HPDE6-E6E7 (cell line): Measurements from ENCODE around the gene FBXL15.
"Not testable (repeated sequence)": the region's sequence is repeated elsewhere in the genome, so short reads cannot be mapped to it uniquely, and the experiment has no call there.

ENCODE experiments used
- DNase-seq: peaks from one replicate; pipeline ENCODE4 v3.0.0; 2011; ENCODE audit warnings: missing footprints; ENCODE audit errors: extremely low spot score

Gene FBXL15

GRCh38 chr10:102431452-102432124 lies 11.0 kb downstream of the FBXL15 start:
- DNase-seq, result no peak

GRCh38 chr10:102432162-102432950 lies 11.7 kb downstream of the FBXL15 start, which contains the start of gene CUEDC2:
CUEDC2 (minus strand) TSS chr10:102432574; CDS start chr10:102425188, 7,386 bp downstream.
- DNase-seq, result peak; percentile 94

GRCh38 chr10:102433619-102434046 lies 13.0 kb downstream of the FBXL15 start:
- no peak for DNase-seq

GRCh38 chr10:102434394-102435132 lies 13.9 kb downstream of the FBXL15 start:
- DNase-seq, result no peak

- DNase-seq, result no peak
These were observed 14.5 kb downstream of the FBXL15 start for GRCh38 chr10:102435133-102435497.

GRCh38 chr10:102435529-102436233 lies 15.0 kb downstream of the FBXL15 start:
- DNase-seq, result no peak

- DNase-seq, result no peak
These were observed 15.7 kb downstream of the FBXL15 start for GRCh38 chr10:102436312-102436711.

GRCh38 chr10:102437515-102437914 lies 16.9 kb downstream of the FBXL15 start:
- DNase-seq, result no peak

GRCh38 chr10:102438374-102438773 lies 17.7 kb downstream of the FBXL15 start:
- no peak for DNase-seq

GRCh38 chr10:102444851-102445250 lies 24.2 kb downstream of the FBXL15 start:
- DNase-seq, result no peak

GRCh38 chr10:102449321-102450123 lies 28.9 kb downstream of the FBXL15 start:
- no peak for DNase-seq

GRCh38 chr10:102450124-102450373 lies 29.4 kb downstream of the FBXL15 start:
- DNase-seq, result no peak

- peak; percentile 67 for DNase-seq
These were observed 29.9 kb downstream of the FBXL15 start for GRCh38 chr10:102450374-102451104.

- no peak for DNase-seq
These were observed 30.7 kb downstream of the FBXL15 start, which contains the start of gene C10orf95 for GRCh38 chr10:102451105-102451969. C10orf95 (minus strand) TSS chr10:102451543; CDS start chr10:102451093, 450 bp downstream.

GRCh38 chr10:102452672-102453340 lies 32.2 kb downstream of the FBXL15 start:
- DNase-seq, result no peak

GRCh38 chr10:102453502-102453901 lies 32.9 kb downstream of the FBXL15 start:
- DNase-seq, result no peak

- not testable (repeated sequence) for DNase-seq
These were observed 34.2 kb downstream of the FBXL15 start for GRCh38 chr10:102454662-102455487.

- no peak for DNase-seq
These were observed 35.3 kb downstream of the FBXL15 start for GRCh38 chr10:102455893-102456471.
